Measurements from ENCODE around the gene ZACN. TPM values are rescaled to one million over a fixed set of nuclear protein-coding genes. Genes with fewer than 3 reads are reported as not detected.

Gene ZACN
- total RNA-seq, 2 experiments from 2014 or later, result 2.3 to 3.0 TPM

DNA sequence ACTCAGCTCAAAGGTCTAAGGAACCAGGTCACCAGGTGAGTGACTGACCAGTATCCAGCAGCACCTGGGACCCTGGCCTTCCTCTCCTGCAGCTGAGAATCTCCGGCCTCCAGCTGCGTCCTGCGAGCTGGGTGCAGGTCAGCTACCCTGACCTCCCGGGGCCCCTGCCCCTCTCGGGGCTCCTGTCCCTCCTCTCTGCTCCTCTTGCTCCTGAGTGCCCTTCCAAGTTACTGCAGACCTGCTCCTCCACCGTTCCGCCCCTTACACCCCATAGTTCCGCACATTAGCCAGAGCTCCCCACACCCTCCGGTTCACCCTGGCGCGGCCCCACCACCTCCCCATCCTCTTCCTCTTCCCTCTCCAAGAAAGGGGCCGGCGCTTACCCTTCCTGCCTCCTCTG lies 51.5 kb downstream of the ZACN start:
- TF ChIP-seq CTCF (IDR thresholded peaks at IDR 0.05), result no peak
- ATAC-seq, result no peak
- CTCF ChIA-PET, result interaction anchor here (1.3 to 13.9 kb wide), 4 partner anchors 11 to 169 kb away, joined by 4 to 236 read pairs (median 7); partner anchors contain the start of gene FOXJ1
- Mint-ChIP-seq H3K36me3 (ENCODE audit: low read depth) (no peaks in the 10 kb centered on the region), H3K9me3 (no peaks in the 10 kb centered on the region), H3K4me3 (no peak overlapping the region), H3K27me3 (no peaks in the 10 kb centered on the region), H3K4me1 (ENCODE audit: low read depth) (peaks cover 27% of the 10 kb centered on the region), H3K27ac (no peak overlapping the region)
- DNase-seq, result no peak
- intact Hi-C loops (cut with micrococcal nuclease), result no loop called here
- POLR2A ChIA-PET, result interaction anchor here (1.0 to 1.4 kb wide), 3 partner anchors 11 to 142 kb away, joined by 3 to 4 read pairs (median 4); partner anchors contain the start of gene FOXJ1

DNA sequence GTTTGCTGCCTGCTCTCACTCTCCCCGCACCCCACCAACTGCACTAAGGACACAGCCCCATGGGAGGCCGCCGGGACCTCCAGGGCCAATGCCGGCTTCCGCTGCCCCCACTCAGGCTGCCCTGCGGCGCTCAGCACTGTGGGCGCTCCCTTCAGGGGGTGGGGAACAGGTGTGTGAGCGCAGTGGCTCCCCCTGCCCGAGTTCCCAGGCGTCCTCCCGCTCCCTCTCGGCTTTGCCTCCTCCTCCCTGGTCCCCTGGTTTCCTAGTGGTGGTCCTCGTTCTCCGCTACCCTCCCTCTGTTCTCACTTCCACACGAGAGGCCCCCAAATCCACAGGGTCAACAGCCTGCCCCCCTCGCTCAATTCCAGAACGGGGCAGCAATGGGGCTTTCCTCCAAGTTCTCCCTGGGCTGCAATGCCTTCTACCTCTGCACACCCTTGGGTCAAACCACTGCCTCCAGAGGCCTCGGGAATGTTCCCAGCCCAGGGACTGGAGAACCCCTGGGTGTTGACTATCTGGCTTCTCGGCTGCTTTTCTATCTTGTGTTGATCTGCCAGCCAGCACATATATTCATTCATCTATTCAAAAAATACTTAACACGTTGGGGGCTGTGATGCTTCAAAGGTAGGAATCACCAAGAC lies 52.2 kb downstream of the ZACN start:
- ChIA-PET POLR2A (interaction anchor here (1.0 to 1.2 kb wide), 2 partner anchors 10 to 141 kb away, joined by 3 to 4 read pairs; partner anchors contain the start of gene FOXJ1), CTCF (interaction anchor here (1.3 to 13.9 kb wide), 3 partner anchors 22 to 168 kb away, joined by 4 to 236 read pairs (median 5); no protein-coding TSS in a partner anchor)
- Mint-ChIP-seq H3K27ac (no peak overlapping the region), H3K36me3 (ENCODE audit: low read depth) (no peaks in the 10 kb centered on the region), H3K4me3 (no peak overlapping the region), H3K4me1 (ENCODE audit: low read depth) (peaks cover 28% of the 10 kb centered on the region), H3K9me3 (no peaks in the 10 kb centered on the region), H3K27me3 (no peaks in the 10 kb centered on the region)
- DNase-seq (no peak), ATAC-seq (no peak)
- no peak for TF ChIP-seq CTCF (IDR thresholded peaks at IDR 0.05)
- intact Hi-C loops (cut with micrococcal nuclease), result no loop called here

- ATAC-seq (no peak), DNase-seq (no peak)
- intact Hi-C loops (cut with micrococcal nuclease), result no loop called here
- H3K9me3 Mint-ChIP-seq, result no peaks in the 10 kb centered on the region
- H3K27me3 Mint-ChIP-seq, result no peaks in the 10 kb centered on the region
- H3K36me3 Mint-ChIP-seq (ENCODE audit: low read depth), result no peaks in the 10 kb centered on the region
- ChIA-PET POLR2A (interaction anchor here (1.1 to 1.2 kb wide), 2 partner anchors 13 to 142 kb away, joined by 3 read pairs; no protein-coding TSS in a partner anchor), CTCF (interaction anchor here (3.0 kb wide), 1 partner anchor 147 kb away, joined by 18 read pairs; no protein-coding TSS in a partner anchor)
- TF ChIP-seq CTCF (IDR thresholded peaks at IDR 0.05), result no peak
- H3K4me1 Mint-ChIP-seq (ENCODE audit: low read depth), result peaks cover 22% of the 10 kb centered on the region
- H3K27ac Mint-ChIP-seq, result no peak overlapping the region
- H3K4me3 Mint-ChIP-seq, result no peak overlapping the region
Measured at GRCh38 chr17:76131692-76132573, 53.0 kb downstream of the ZACN start.

Small RNA genes lying within 50 kb of the gene (microRNA-seq; reads per million reads assigned to microRNA genes)
- gene MIR6868 (ENCODE audit: borderline microRNAs expressed, borderline replicate concordance), result 1.5 reads per million

Other genes starting within 250 kb of the ZACN start
- 100 to 1,000 TPM; 136 to 144 TPM for gene UNC13D, start 234.8 kb upstream of the ZACN start, total RNA-seq
- gene WBP2, start 223.8 kb upstream of the ZACN start, total RNA-seq, result 10 to 100 TPM; 54.4 to 58.5 TPM
- 10 to 100 TPM; 16.6 to 16.8 TPM for gene TRIM47, start 200.6 kb upstream of the ZACN start, total RNA-seq
- gene TRIM65, start 182.2 kb upstream of the ZACN start, total RNA-seq, result 10 to 100 TPM; 37.1 to 42.2 TPM
- 100 to 1,000 TPM; 117 to 126 TPM for gene MRPL38, start 174.3 kb upstream of the ZACN start, total RNA-seq
- 10 to 100 TPM; 13.2 to 16.2 TPM for gene FBF1, start 138.1 kb upstream of the ZACN start, total RNA-seq
- 10 to 100 TPM; 23.0 to 24.1 TPM for gene ACOX1, start 100.0 kb upstream of the ZACN start, total RNA-seq
- 10 to 100 TPM; 11.7 to 13.2 TPM for gene TEN1, start 99.9 kb upstream of the ZACN start, total RNA-seq
- gene CDK3, start 78.3 kb upstream of the ZACN start, total RNA-seq, result 1 to 10 TPM; 3.8 to 4.1 TPM
- gene EVPL, start 51.9 kb upstream of the ZACN start, total RNA-seq, result under 1 TPM; 0.16 to 0.34 TPM
- gene SRP68, start 6.7 kb upstream of the ZACN start, total RNA-seq, result 100 to 1,000 TPM; 132 to 135 TPM
- 1 to 10 TPM; 1.6 to 2.1 TPM for gene GALR2, start 4.4 kb upstream of the ZACN start, total RNA-seq
- 10 to 100 TPM; 53.5 to 64.9 TPM for gene EXOC7, start 24.6 kb downstream of the ZACN start, total RNA-seq
- gene FOXJ1, start 62.1 kb downstream of the ZACN start, total RNA-seq, result 10 to 100 TPM; 11.1 to 11.6 TPM
- 10 to 100 TPM; 37.2 to 44.5 TPM for gene RNF157, start 161.3 kb downstream of the ZACN start, total RNA-seq
- gene UBALD2, start 186.2 kb downstream of the ZACN start, total RNA-seq, result 100 to 1,000 TPM; 267 to 270 TPM
- under 1 TPM; 0.49 to 0.52 TPM for gene QRICH2, start 229.1 kb downstream of the ZACN start, total RNA-seq